GM10847 (cell line): ENCODE measurements around the gene PGM1.

ENCODE experiments used
- POLR2A ChIP-seq: IDR thresholded peaks from 2 replicates; pipeline ENCODE4 v1.6.1; 2011; ENCODE audit not compliant: insufficient read length; ENCODE audit errors: extremely low read depth

The PGM1 gene

GRCh38 chr1:63621698-63622097 lies 28.5 kb downstream of the PGM1 start:
- no peak for TF ChIP-seq POLR2A

DNA sequence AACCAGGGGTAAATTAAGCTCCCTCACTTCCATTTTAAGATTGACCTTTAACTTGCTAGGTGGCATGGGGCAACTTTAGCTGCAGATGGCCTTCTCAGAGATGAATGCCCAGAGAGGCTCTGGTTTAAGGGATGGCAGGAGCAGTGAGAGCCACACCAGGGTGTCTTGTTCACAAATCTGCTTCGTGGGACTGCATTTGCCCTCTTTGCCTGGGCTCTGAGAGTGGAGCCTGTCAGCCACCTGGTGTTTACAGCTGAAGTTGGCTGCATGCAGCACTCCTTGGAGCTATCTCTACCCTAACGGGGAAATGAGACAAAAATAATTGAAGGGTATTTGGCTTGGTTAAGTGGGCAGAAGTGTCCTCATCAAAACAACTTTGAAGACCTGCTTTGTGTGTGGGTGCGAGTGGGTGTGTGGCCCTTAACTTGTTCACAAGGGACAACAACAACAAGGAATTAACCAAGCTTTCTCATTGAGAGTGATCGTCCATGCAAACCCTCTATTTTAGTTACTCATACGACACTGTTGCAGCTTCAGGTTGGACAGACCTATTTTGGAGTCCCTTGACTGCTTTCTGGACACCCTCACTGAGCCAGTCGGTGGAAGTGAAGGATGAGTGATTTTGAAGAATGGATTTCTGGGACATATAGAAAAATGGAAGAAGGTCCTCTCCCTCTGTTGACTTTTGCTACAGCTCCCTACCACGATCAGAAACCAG lies 29.8 kb downstream of the PGM1 start:
- no peak for TF ChIP-seq POLR2A

GRCh38 chr1:63623952-63624351 lies 30.7 kb downstream of the PGM1 start:
- TF ChIP-seq POLR2A = no peak

DNA sequence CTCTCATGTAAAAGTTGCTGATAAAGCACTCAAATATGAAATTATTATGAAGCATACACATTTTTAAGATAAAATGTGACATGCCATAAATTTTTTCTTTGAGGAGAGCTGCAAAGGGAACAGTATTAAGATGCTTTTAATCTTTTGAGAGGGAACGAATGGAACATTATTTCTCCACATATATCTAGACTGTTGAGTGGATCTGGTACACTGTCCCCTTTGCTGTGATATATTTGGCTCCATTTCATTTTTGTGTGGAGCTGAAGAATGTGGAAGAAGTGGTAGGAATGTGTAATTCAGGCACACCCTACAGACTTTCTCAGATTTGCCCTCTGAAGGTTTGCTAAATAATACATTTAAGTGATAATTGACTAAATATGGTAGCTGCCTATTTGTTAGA lies 31.7 kb downstream of the PGM1 start:
- TF ChIP-seq POLR2A = no peak

- no peak for TF ChIP-seq POLR2A
Observed at GRCh38 chr1:63626222-63626621, 33.0 kb downstream of the PGM1 start.

DNA sequence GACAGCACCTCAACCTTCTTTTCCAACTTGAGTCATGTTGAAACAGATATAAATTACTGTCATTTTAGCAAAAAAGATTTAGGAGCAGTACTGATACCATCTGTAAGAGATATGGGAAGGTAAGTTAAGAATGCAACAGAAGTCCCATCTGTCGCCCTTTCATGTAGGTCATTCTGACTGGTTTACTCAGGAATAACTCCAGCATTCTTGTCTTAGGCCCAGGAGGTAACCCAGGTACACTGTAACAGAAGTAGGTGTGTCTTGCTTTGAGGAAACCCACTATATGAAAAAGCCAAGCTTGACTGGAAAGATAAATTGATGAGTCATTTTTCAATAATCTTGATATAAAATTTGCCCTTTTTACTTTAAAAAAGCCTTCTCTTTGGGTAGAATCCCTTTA lies 35.4 kb downstream of the PGM1 start:
- no peak for TF ChIP-seq POLR2A

GRCh38 chr1:63630238-63630637 lies 37.0 kb downstream of the PGM1 start:
- TF ChIP-seq POLR2A = no peak

DNA sequence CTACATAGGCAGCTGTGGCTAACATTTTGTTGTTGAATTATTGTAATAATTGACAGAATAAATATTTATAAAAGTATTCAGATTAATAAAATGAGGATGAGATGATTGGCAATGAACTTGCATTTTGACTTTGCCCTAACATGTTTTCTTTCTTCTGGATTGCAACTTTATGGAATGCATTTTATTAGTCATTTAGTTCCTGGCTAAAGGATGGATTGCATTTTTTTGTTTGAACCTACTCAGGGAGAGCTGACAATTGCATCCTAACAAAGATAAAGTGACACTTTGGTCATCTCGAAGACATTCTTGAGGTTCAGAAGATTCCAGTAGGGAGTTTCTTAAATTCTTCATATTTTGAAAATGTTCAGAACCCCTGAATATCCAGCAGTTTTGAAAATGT lies 37.5 kb downstream of the PGM1 start:
- TF ChIP-seq POLR2A = no peak

GRCh38 chr1:63632110-63632509 lies 38.9 kb downstream of the PGM1 start:
- no peak for TF ChIP-seq POLR2A

DNA sequence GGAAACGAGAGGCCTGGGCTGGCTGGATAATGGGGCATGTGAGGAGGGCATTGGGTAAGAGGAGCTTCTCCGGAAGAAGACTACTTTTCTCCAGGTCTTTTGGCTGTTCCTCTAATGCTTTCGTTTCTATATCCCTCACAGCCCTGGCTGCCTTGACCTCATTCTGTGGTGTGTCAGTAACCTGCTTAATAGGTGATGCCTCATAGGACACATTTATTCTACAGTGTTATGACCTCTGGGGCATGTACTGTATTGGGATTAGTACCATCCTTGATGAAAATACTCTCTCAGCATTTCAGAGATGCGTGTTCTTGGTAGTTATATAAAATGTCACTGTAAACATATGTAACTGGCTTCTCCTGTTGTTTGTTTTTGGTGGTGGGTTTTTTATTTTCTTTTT lies 40.1 kb downstream of the PGM1 start:
- TF ChIP-seq POLR2A = no peak

DNA sequence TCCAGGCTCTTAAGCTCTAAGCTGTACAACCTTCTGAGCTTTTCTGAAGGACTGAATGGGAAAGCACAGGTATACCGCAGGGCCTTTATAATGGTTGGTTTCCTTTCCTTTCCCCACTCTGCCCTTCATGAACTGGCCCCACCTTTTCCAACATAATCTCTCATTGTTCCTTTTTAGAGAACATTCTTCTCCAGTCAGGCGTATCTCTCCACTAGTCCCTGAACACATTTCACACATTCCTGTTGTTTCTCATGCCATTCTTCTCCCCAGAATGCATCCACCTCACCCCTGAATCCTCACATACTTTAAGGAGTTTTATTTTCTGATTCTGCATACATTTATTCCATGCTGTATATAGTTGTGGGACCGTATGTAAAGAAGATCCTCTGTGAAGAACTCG lies 41.3 kb downstream of the PGM1 start:
- TF ChIP-seq POLR2A = no peak

- TF ChIP-seq POLR2A = no peak
Observed at GRCh38 chr1:63635681-63636080, 42.5 kb downstream of the PGM1 start.

- no peak for TF ChIP-seq POLR2A
Observed at GRCh38 chr1:63636192-63637105, 43.2 kb downstream of the PGM1 start.

GRCh38 chr1:63638471-63638870 lies 45.3 kb downstream of the PGM1 start:
- no peak for TF ChIP-seq POLR2A

DNA sequence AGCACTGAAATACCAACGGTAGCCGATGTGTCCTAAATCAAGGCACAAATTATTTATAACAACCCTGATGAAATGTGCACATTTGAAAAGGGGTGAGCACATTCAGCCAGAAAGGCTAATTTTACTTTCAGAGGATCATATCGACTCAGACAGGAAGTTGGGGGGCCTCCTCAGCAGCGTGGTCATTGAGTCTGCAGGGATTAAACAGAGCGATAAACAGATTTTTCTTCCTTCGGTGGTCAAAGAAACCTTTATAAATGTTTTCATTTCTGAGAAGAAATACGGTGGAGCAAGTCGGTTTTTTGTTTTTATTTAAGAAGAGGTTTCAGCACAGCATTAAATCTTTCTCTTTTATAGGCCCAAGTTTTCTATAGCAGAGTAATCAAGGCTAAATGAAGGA lies 45.7 kb downstream of the PGM1 start:
- no peak for TF ChIP-seq POLR2A
